ENCODE measurements around the gene PTPRD. TPM values are rescaled to one million over a fixed set of nuclear protein-coding genes. Genes with fewer than 3 reads are reported as not detected.
A peak's percentile ranks its signal among the peaks of the same experiment; 100 is the strongest.

Gene PTPRD
- total RNA-seq, 1 experiment from 2014 or later: 32.5 TPM

DNA sequence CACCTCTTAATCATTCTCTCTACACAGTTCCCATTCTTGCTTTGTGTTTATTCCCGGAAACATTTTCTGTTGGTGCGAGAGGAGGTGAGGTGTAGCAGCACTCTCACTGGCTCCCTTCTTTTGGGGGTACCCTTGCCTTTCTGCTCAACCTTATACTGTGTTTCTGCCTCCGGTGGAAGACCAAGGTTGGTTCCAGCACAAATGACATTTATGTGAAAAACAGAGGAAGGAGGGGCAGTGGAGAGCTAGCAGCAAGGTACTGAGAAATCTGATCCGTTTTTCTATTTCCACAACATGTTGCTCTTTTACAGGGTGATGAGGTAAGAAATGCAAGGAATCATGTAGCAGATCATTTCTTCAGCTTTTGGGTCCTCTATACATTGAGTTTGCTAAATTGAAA, 2165.2 kb downstream of the PTPRD start:
- H3K4me1 ChIP-seq (ENCODE audit: insufficient read depth, low read length): no peaks in the 10 kb centered on the region; the same call in 1 of the 2 replicates
- H3K4me2 ChIP-seq (ENCODE audit: insufficient read depth, insufficient read length, low read length): no peak overlapping the region
- no peaks in the 10 kb centered on the region for H3K23me2 ChIP-seq (ENCODE audit: insufficient read length, low read depth, low read length, poor library complexity, severe bottlenecking)
- Mint-ChIP-seq H3K4me1 (peaks cover 4% of the 10 kb centered on the region in 2 experiments), H3K27me3 (ENCODE audit: low read depth) (no peaks in the 10 kb centered on the region), H3K9me3 (no peaks in the 10 kb centered on the region), H3K4me3 (no peak overlapping the region), H3K36me3 (ENCODE audit: insufficient read depth in 1 of 3, low read depth in 3 of 3) (peaks cover 0 to 10% (median 0%) of the 10 kb centered on the region in 3 experiments; a peak in 2 of 7 replicates), H3K27ac (peak overlapping the region in 1 of 3 experiments; percentile 8; a peak in 3 of 7 replicates)
- no peak overlapping the region for H4K91ac ChIP-seq (ENCODE audit: insufficient read length, low read depth, low read length)
- no peak overlapping the region for H3K14ac ChIP-seq (ENCODE audit: insufficient read depth, low read length)
- no peaks in the 10 kb centered on the region for H3K79me2 ChIP-seq (ENCODE audit: insufficient read depth, low read length)
- no peak for DNase-seq
- TF ChIP-seq, protein P1, sequence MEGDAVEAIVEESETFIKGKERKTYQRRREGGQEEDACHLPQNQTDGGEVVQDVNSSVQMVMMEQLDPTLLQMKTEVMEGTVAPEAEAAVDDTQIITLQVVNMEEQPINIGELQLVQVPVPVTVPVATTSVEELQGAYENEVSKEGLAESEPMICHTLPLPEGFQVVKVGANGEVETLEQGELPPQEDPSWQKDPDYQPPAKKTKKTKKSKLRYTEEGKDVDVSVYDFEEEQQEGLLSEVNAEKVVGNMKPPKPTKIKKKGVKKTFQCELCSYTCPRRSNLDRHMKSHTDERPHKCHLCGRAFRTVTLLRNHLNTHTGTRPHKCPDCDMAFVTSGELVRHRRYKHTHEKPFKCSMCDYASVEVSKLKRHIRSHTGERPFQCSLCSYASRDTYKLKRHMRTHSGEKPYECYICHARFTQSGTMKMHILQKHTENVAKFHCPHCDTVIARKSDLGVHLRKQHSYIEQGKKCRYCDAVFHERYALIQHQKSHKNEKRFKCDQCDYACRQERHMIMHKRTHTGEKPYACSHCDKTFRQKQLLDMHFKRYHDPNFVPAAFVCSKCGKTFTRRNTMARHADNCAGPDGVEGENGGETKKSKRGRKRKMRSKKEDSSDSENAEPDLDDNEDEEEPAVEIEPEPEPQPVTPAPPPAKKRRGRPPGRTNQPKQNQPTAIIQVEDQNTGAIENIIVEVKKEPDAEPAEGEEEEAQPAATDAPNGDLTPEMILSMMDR (conservative IDR thresholded peaks at IDR 0.05): no peak
- no peak overlapping the region for H3K56ac ChIP-seq (ENCODE audit: insufficient read length, low read depth, low read length)
- WGBS (ENCODE audit: extremely low coverage, insufficient read length, low lambda C conversion rate): no CpG with 5 or more reads among the region's 4 CpGs
- no peak overlapping the region for H2AK5ac ChIP-seq (ENCODE audit: insufficient read length, low read length)
- H3K79me1 ChIP-seq (ENCODE audit: insufficient read depth, low read depth, low read length, poor library complexity, severe bottlenecking): no peaks in the 10 kb centered on the region
- no peak overlapping the region for H2BK15ac ChIP-seq (ENCODE audit: low read depth, low read length)
- H3K27me3 ChIP-seq (ENCODE audit: insufficient read depth, low read length): no peaks in the 10 kb centered on the region
- no peak overlapping the region for H3K27ac ChIP-seq (ENCODE audit: insufficient read length, low read depth, low read length)
- no peak overlapping the region for H3K9ac ChIP-seq (ENCODE audit: extremely low read depth, insufficient read length, low read length)
- no peak overlapping the region for H3T11ph ChIP-seq (ENCODE audit: low read length)
- no peaks in the 10 kb centered on the region for H4K20me1 ChIP-seq (ENCODE audit: control insufficient read depth, insufficient read depth, insufficient read length)
- H2BK120ac ChIP-seq (ENCODE audit: low read depth, low read length, poor library complexity, severe bottlenecking): no peak overlapping the region
- no peak overlapping the region for H2BK5ac ChIP-seq (ENCODE audit: insufficient read length, low read length)
- H4K8ac ChIP-seq (replicated peaks; ENCODE audit: insufficient read length, low read depth, low read length): no peak overlapping the region
- no peak overlapping the region for H3K18ac ChIP-seq (ENCODE audit: insufficient read length, low read depth, low read length)
- H2BK12ac ChIP-seq (ENCODE audit: insufficient read length, low read depth, low read length): no peak overlapping the region
- no peak overlapping the region for H4K5ac ChIP-seq (ENCODE audit: insufficient read length, low read depth, low read length)
- H3K23ac ChIP-seq (ENCODE audit: insufficient read length, low read depth, low read length): no peak overlapping the region
- H2AFZ ChIP-seq (ENCODE audit: low read length): no peak overlapping the region
- H2BK20ac ChIP-seq (ENCODE audit: low read depth, low read length, poor library complexity, severe bottlenecking): no peak overlapping the region
- no peaks in the 10 kb centered on the region for H3K9me3 ChIP-seq (ENCODE audit: control insufficient read depth, low read depth, low read length)
- no peak overlapping the region for H3K4ac ChIP-seq (ENCODE audit: low read depth, low read length)

Measured in H9 (cell line).